Progenitor cell of endocrine pancreas (in vitro differentiated cells): ENCODE measurements around the gene ACLY. TPM values are rescaled to one million over a fixed set of nuclear protein-coding genes. Genes with fewer than 3 reads are reported as not detected.

ENCODE experiments used
- DNase-seq: peaks from one replicate; pipeline ENCODE4 v3.0.0; 2021; ENCODE audit warnings: low spot score; ENCODE audit not compliant: unreplicated experiment
- H3K27ac Mint-ChIP-seq: 2 replicates; pipeline ENCODE4 v1.8.0; 2021; ENCODE audit warnings: mild to moderate bottlenecking, moderate library complexity, mixed read lengths
- H3K27me3 Mint-ChIP-seq: 2 replicates; pipeline ENCODE4 v1.8.0; 2021; ENCODE audit warnings: mixed read lengths
- H3K36me3 Mint-ChIP-seq: 2 replicates; pipeline ENCODE4 v1.8.0; 2022; ENCODE audit warnings: mixed read lengths; ENCODE audit not compliant: insufficient read depth
- H3K4me1 Mint-ChIP-seq: 2 replicates; pipeline ENCODE4 v1.8.0; 2021; ENCODE audit warnings: low read depth, mixed read lengths
- H3K4me3 Mint-ChIP-seq: 2 replicates; pipeline ENCODE4 v1.8.0; 2021; ENCODE audit warnings: low read depth, mild to moderate bottlenecking, moderate library complexity, mixed read lengths
- H3K9me3 Mint-ChIP-seq: 2 replicates; pipeline ENCODE4 v1.8.0; 2021; ENCODE audit warnings: low read depth, mixed read lengths
- total RNA-seq: library from RNA; stranded (reverse); gene quantifications from 2 replicates; pipeline ENCODE4 v1.2.1, GENCODE V29; 2021
- TF ChIP-seq, protein P1 (sequence below): fragments of 200-600 bp; sonication (generic); IDR thresholded peaks from one replicate; pipeline ENCODE4 v1.5.0; 2021; ENCODE audit warnings: antibody characterized with exemption, mild to moderate bottlenecking; ENCODE audit not compliant: unreplicated experiment

ACLY gene
- total RNA-seq, 1 donor from 2014 or later = 188 TPM

DNA sequence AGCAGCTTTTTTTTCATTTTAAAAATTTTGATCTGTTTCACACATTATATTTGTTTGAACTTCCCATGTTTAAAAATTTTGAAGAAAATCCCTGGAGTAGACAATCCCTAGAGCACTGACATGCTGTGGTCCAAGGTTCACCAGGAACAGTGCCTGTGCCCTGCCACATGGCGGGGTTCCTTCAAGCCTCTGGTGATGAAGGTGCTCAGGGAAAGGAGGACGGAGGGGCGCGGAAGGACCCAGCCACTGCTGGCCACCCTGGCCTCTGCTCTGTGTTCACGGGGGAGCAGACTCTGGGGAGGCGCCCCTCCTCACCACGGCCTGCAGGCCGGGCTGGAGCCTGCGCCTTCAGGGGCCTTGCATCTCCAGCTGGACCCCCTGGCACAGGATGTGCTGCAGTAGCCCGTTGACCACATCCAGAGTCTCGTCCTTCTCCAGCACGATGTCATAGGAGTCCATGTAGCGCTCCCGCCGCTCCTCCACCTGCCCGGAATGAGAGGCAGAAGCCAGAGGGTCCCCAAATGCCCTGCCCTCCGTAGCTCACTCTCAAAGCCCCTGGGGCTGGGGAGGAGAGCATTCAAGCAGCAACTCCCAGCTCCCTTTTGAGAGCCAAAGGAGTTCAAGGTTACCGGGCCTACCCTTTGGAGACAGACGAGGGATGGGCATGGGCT, 93.4 kb downstream of the ACLY start:
- no peak overlapping the region for H3K4me3 Mint-ChIP-seq
- TF ChIP-seq, protein P1, sequence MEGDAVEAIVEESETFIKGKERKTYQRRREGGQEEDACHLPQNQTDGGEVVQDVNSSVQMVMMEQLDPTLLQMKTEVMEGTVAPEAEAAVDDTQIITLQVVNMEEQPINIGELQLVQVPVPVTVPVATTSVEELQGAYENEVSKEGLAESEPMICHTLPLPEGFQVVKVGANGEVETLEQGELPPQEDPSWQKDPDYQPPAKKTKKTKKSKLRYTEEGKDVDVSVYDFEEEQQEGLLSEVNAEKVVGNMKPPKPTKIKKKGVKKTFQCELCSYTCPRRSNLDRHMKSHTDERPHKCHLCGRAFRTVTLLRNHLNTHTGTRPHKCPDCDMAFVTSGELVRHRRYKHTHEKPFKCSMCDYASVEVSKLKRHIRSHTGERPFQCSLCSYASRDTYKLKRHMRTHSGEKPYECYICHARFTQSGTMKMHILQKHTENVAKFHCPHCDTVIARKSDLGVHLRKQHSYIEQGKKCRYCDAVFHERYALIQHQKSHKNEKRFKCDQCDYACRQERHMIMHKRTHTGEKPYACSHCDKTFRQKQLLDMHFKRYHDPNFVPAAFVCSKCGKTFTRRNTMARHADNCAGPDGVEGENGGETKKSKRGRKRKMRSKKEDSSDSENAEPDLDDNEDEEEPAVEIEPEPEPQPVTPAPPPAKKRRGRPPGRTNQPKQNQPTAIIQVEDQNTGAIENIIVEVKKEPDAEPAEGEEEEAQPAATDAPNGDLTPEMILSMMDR = no peak
- no peaks in the 10 kb centered on the region for H3K27me3 Mint-ChIP-seq
- no peak overlapping the region for H3K27ac Mint-ChIP-seq
- H3K9me3 Mint-ChIP-seq = no peaks in the 10 kb centered on the region
- DNase-seq = no peak
- no peaks in the 10 kb centered on the region for H3K4me1 Mint-ChIP-seq
- peaks cover 10% of the 10 kb centered on the region for H3K36me3 Mint-ChIP-seq

DNA sequence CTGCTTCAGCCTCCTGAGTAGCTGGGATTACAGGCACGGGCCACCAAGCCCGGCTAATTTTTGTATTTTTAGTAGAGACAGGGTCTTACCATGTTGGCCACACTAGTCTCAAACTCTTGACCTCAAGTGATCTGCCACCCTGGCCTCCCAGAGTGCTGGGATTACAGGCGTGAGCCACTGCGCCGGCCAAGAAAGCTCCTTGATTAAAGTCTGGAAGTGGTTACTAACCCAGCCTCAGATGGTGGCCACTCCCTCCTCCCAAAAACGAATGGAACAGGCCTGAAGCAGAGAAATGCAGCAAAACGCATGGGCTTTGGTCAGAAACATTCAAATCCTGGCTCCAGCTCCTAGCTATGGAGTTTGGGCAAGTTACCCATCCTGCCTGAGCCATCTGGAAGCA, 94.7 kb downstream of the ACLY start:
- Mint-ChIP-seq H3K9me3 (no peaks in the 10 kb centered on the region), H3K27ac (no peak overlapping the region), H3K36me3 (peaks cover 3% of the 10 kb centered on the region), H3K4me1 (no peaks in the 10 kb centered on the region), H3K4me3 (no peak overlapping the region), H3K27me3 (no peaks in the 10 kb centered on the region)
- DNase-seq = no peak
- TF ChIP-seq, protein P1 = no peak

DNA sequence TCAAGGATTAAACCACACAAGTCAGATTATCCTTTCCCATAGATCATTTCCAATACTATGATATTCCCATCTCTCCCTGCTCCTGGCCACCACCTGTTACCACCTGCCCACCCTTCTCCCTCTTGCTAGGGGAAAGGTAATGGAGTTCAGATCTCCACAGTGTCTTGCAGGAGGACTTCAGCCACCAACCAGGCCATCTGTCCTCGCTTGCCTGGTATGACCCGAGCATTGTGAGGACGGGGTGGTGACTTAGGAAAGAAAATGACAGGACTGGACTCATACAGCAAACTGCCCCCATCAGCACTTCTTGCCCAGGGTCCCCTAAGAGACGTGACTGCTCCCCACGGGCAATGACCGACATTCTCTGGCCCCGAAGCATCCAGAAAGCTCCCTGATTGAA, 95.2 kb downstream of the ACLY start:
- H3K36me3 Mint-ChIP-seq = peaks cover 3% of the 10 kb centered on the region
- H3K4me1 Mint-ChIP-seq = no peaks in the 10 kb centered on the region
- TF ChIP-seq, protein P1 = no peak
- no peak overlapping the region for H3K27ac Mint-ChIP-seq
- H3K27me3 Mint-ChIP-seq = no peaks in the 10 kb centered on the region
- no peak overlapping the region for H3K4me3 Mint-ChIP-seq
- no peaks in the 10 kb centered on the region for H3K9me3 Mint-ChIP-seq
- DNase-seq = no peak

DNA sequence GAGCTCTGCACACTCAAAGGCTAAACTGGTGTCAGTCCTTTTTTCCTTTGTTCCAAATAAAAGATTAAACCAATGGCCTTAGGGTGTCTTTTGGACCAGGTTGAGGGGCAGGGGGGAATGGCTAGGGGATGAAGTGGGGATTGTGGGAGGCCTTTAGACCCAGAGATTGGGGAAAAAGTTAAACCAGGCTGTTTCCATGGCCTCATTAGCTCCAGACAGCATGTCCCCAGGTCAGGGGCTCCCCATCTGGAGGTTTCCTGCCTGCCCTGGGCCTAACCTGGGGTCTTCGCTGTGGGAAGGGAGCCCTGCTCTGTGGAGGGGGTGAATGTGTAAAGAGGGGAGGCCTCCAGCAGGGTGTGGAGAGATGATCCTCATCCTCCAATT, 95.6 kb downstream of the ACLY start:
- Mint-ChIP-seq H3K36me3 (peaks cover 3% of the 10 kb centered on the region), H3K4me3 (no peak overlapping the region), H3K27me3 (no peaks in the 10 kb centered on the region), H3K9me3 (no peaks in the 10 kb centered on the region), H3K27ac (no peak overlapping the region), H3K4me1 (no peaks in the 10 kb centered on the region)
- TF ChIP-seq, protein P1 = no peak
- DNase-seq = no peak

DNA sequence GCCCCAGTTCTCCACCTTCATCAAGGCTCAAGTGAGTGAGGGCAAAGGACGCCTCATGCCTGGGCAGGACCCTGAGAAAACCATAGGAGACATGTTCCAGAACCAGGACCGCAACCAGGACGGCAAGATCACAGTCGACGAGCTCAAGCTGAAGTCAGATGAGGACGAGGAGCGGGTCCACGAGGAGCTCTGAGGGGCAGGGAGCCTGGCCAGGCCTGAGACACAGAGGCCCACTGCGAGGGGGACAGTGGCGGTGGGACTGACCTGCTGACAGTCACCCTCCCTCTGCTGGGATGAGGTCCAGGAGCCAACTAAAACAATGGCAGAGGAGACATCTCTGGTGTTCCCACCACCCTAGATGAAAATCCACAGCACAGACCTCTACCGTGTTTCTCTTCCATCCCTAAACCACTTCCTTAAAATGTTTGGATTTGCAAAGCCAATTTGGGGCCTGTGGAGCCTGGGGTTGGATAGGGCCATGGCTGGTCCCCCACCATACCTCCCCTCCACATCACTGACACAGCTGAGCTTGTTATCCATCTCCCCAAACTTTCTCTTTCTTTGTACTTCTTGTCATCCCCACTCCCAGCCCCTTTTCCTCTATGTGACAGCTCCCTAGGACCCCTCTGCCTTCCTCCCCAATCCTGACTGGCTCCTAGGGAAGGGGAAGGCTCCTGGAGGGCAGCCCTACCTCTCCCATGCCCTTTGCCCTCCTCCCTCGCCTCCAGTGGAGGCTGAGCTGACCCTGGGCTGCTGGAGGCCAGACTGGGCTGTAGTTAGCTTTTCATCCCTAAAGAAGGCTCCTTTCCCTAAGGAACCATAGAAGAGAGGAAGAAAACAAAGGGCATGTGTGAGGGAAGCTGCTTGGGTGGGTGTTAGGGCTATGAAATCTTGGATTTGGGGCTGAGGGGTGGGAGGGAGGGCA, 96.3 kb downstream of the ACLY start:
- no peaks in the 10 kb centered on the region for H3K9me3 Mint-ChIP-seq
- H3K4me3 Mint-ChIP-seq = no peak overlapping the region
- H3K36me3 Mint-ChIP-seq = peaks cover 2% of the 10 kb centered on the region
- no peaks in the 10 kb centered on the region for H3K27me3 Mint-ChIP-seq
- DNase-seq = no peak
- no peaks in the 10 kb centered on the region for H3K4me1 Mint-ChIP-seq
- H3K27ac Mint-ChIP-seq = peak overlapping the region; percentile 80
- TF ChIP-seq, protein P1 = no peak
